Smooth muscle cell (in vitro differentiated cells): Measurements from ENCODE around the gene COBLL1. TPM values are rescaled to one million over a fixed set of nuclear protein-coding genes. Genes with fewer than 3 reads are reported as not detected.

Experiments used
- DNase-seq: peaks from one replicate; lab custom pipeline; 2025; ENCODE audit not compliant: unreplicated experiment; lab: John Stamatoyannopoulos, UW
- H2AFZ ChIP-seq: fragments of 200-600 bp; sonication (generic); 2 replicates; pipeline ENCODE4 v1.6.0; 2016; ENCODE audit warnings: antibody characterized with exemption, low read depth, mild to moderate bottlenecking
- H3F3A ChIP-seq: fragments of 200-600 bp; sonication (generic); 2 replicates; pipeline ENCODE4 v1.6.0; 2017; ENCODE audit warnings: antibody characterized with exemption, low read depth
- H3K27ac ChIP-seq: fragments of 200-600 bp; sonication (generic); 2 replicates; pipeline ENCODE4 v1.5.1; 2016; ENCODE audit warnings: low read depth, mild to moderate bottlenecking
- H3K27me3 ChIP-seq: fragments of 200-600 bp; sonication (generic); 2 replicates; pipeline ENCODE4 v1.6.1; 2016; ENCODE audit warnings: low read depth, mild to moderate bottlenecking
- H3K36me3 ChIP-seq: fragments of 200-600 bp; sonication (generic); 2 replicates; pipeline ENCODE4 v1.5.1; 2016; ENCODE audit warnings: low read depth
- H3K4me1 ChIP-seq: fragments of 200-600 bp; sonication (generic); 2 replicates; pipeline ENCODE4 v1.5.1; 2016; ENCODE audit warnings: low read depth
- H3K4me2 ChIP-seq: fragments of 200-600 bp; sonication (generic); 2 replicates; pipeline ENCODE4 v1.6.0; 2016; ENCODE audit warnings: mild to moderate bottlenecking
- H3K4me3 ChIP-seq: fragments of 200-600 bp; sonication (generic); 2 replicates; pipeline ENCODE4 v1.5.1; 2016; ENCODE audit warnings: mild to moderate bottlenecking
- H3K79me2 ChIP-seq: fragments of 200-600 bp; sonication (generic); 2 replicates; pipeline ENCODE4 v1.6.0; 2016; ENCODE audit warnings: low read depth, mild to moderate bottlenecking
- H3K9ac ChIP-seq: fragments of 200-600 bp; sonication (generic); 2 replicates; pipeline ENCODE4 v1.6.0; 2016; ENCODE audit warnings: low read depth
- H3K9me3 ChIP-seq: fragments of 200-600 bp; sonication (generic); replicated peaks from 2 replicates; pipeline ENCODE4 v1.5.1; 2016; ENCODE audit warnings: low read depth
- H4K20me1 ChIP-seq: fragments of 200-600 bp; sonication (generic); 2 replicates; pipeline ENCODE4 v1.6.0; 2016; ENCODE audit warnings: low read depth
- WGBS: methylation state at CpG from one replicate; pipeline ENCODE4 v1.1.7; 2016; ENCODE audit warnings: low lambda C conversion rate; 5-methylcytosine and 5-hydroxymethylcytosine counted together
- polyA plus RNA-seq: library from polyadenylated mRNA; unstranded; fragments of >200 nt; fragmentation: Nextera tagmentation; extraction: Ambion mirVana; gene quantifications from 2 replicates; pipeline ENCODE4 v1.2.1, GENCODE V29; 2016
- total RNA-seq: library from RNA; depleted of rRNA; stranded (reverse); fragments of >200 nt; gene quantifications from 2 replicates; pipeline ENCODE4 v1.2.3, GENCODE V29; 2014
- TF ChIP-seq, protein P1 (sequence below): fragments of 200-600 bp; sonication (generic); IDR thresholded peaks from 2 replicates; pipeline ENCODE4 v1.5.1; 2017; ENCODE audit warnings: borderline replicate concordance, mild to moderate bottlenecking, antibody characterized with exemption; ENCODE audit not compliant: insufficient read depth, poor library complexity, severe bottlenecking

The COBLL1 gene
- total and polyA plus RNA-seq, 2 experiments from 2014 or later = 5.2 to 17.4 TPM

- DNase-seq = no peak
- H3K27me3 ChIP-seq = no peaks in the 10 kb centered on the region
- H3K4me3 ChIP-seq = peak overlapping the region; percentile 80
- H3K4me1 ChIP-seq = no peaks in the 10 kb centered on the region
- TF ChIP-seq, protein P1, sequence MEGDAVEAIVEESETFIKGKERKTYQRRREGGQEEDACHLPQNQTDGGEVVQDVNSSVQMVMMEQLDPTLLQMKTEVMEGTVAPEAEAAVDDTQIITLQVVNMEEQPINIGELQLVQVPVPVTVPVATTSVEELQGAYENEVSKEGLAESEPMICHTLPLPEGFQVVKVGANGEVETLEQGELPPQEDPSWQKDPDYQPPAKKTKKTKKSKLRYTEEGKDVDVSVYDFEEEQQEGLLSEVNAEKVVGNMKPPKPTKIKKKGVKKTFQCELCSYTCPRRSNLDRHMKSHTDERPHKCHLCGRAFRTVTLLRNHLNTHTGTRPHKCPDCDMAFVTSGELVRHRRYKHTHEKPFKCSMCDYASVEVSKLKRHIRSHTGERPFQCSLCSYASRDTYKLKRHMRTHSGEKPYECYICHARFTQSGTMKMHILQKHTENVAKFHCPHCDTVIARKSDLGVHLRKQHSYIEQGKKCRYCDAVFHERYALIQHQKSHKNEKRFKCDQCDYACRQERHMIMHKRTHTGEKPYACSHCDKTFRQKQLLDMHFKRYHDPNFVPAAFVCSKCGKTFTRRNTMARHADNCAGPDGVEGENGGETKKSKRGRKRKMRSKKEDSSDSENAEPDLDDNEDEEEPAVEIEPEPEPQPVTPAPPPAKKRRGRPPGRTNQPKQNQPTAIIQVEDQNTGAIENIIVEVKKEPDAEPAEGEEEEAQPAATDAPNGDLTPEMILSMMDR = no peak
- H3K27ac ChIP-seq = no peak overlapping the region
- H3K36me3 ChIP-seq = no peaks in the 10 kb centered on the region
- peak overlapping the region; percentile 47 for H3K4me2 ChIP-seq
- peaks cover 3% of the 10 kb centered on the region for H3K79me2 ChIP-seq
- no peak overlapping the region for H3K9ac ChIP-seq
- H3F3A ChIP-seq = peaks cover 7% of the 10 kb centered on the region
- 29% methylated on average over 1 of the region's 1 CpG for WGBS
- H3K9me3 ChIP-seq = no peaks in the 10 kb centered on the region
- H4K20me1 ChIP-seq = no peaks in the 10 kb centered on the region
- H2AFZ ChIP-seq = no peak overlapping the region
These were observed 1.8 kb upstream of the COBLL1 start for GRCh38 chr2:164843346-164843911.

DNA sequence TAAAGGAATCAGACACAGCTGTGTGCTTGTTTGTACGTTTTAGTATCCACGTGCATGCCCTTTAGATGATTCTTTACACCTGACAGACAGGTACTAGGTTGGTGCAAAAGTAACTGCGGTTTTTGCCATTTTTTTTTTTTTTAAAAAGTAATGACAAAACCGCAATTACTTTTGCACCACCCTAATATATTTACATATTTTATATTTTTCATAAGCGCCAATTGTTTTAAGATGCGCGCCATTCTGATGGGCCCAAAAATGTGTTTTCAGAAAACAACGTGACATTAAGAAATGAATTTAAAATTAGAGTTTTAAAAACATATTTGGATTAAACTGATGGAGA, 972 bp upstream of the COBLL1 start:
- WGBS = 65% methylated on average over 8 of the region's 8 CpGs
- H4K20me1 ChIP-seq = no peaks in the 10 kb centered on the region
- no peak for DNase-seq
- H3K9me3 ChIP-seq = no peaks in the 10 kb centered on the region
- H3K27me3 ChIP-seq = no peaks in the 10 kb centered on the region
- peak overlapping the region; percentile 80 for H3K4me3 ChIP-seq
- TF ChIP-seq, protein P1 = no peak
- H3K4me1 ChIP-seq = no peaks in the 10 kb centered on the region
- no peak overlapping the region for H2AFZ ChIP-seq
- H3K79me2 ChIP-seq = peaks cover 5% of the 10 kb centered on the region
- H3K36me3 ChIP-seq = no peaks in the 10 kb centered on the region
- peak overlapping the region; percentile 48 for H3K27ac ChIP-seq
- H3K9ac ChIP-seq = no peak overlapping the region
- H3K4me2 ChIP-seq = peak overlapping the region; percentile 89
- H3F3A ChIP-seq = peaks cover 3% of the 10 kb centered on the region

DNA sequence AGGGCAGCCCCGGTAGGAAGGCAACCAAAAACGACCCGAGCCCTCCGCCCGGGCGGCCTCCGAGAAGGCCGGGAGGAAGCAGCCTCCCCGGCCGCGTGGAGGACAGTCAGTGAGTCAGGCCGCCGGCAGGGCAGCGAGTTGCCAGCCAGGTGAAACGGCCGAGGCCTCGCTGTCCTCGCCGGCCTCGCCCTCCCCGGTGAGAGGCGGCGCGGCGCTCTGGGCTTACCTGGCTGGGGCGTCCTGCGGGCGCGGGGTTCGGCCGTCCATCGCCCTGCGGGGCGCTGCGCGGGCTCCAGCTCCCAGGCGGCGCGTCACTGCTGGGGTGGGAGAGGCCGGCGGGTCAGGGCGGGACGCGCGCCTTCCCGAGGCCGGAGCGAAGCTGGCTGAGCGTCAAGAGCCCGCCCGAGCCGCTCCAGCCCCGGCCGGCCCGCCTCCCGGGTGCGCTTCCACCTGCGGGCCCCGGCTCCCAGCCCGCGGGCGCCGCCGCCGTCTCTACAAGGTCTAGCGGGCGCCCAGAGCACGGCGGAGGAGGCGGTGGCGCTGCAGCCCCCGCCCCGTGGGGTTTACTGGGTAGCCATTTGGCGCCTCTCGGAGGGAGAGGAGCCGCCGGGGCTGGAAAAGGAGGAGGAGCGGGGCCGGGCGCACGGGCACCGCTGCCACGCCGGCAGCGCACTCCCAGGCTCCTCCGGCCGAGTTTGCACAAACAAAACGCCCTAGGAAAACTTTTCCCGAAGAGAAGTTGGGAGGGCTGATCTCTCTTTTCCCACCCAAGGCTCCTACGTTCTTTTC, 499 bp downstream of the COBLL1 start:
- Histone ChIP-seq H3K27ac (peak overlapping the region; percentile 48), H3F3A (peaks cover 3% of the 10 kb centered on the region), H3K4me1 (no peaks in the 10 kb centered on the region), H3K9me3 (no peaks in the 10 kb centered on the region), H4K20me1 (no peaks in the 10 kb centered on the region), H3K27me3 (no peaks in the 10 kb centered on the region), H2AFZ (peak overlapping the region; percentile 81), H3K9ac (peak overlapping the region; percentile 57), H3K79me2 (peaks cover 12% of the 10 kb centered on the region), H3K4me2 (peak overlapping the region; percentile 89), H3K4me3 (peak overlapping the region; percentile 80), H3K36me3 (no peaks in the 10 kb centered on the region)
- TF ChIP-seq, protein P1 = no peak
- peak; percentile 45 for DNase-seq
- under 1% methylated on average over 34 of the region's 90 CpGs for WGBS
